Measurements from ENCODE around the gene TEX101.
"Not testable (repeated sequence)": the region's sequence is repeated elsewhere in the genome, so short reads cannot be mapped to it uniquely, and the experiment has no call there.

The TEX101 gene

GRCh38 chr19:43414554-43414953, at the start of gene TEX101:
Gene TEX101 (plus strand): TSS chr19:43414890. CDS start chr19:43415920, 1,030 bp downstream.
- H3K9me3 Mint-ChIP-seq: peaks cover 25% of the 10 kb centered on the region
- no peak within 1 kb of the TSS for H3K4me3 Mint-ChIP-seq
- H3K27ac Mint-ChIP-seq: no peak within 1 kb of the TSS
- no peaks in the 10 kb centered on the region for H3K36me3 Mint-ChIP-seq (ENCODE audit: low read depth)
- peaks cover 5% of the 10 kb centered on the region for H3K27me3 Mint-ChIP-seq (ENCODE audit: low read depth)
- no peaks in the 10 kb centered on the region for H3K4me1 Mint-ChIP-seq
- TF ChIP-seq CTCF (IDR thresholded peaks at IDR 0.05; ENCODE audit: unreplicated experiment in 3 of 3): no peak

- H3K27me3 Mint-ChIP-seq (ENCODE audit: low read depth); H3K36me3 Mint-ChIP-seq (ENCODE audit: low read depth); H3K4me3 Mint-ChIP-seq; H3K9me3 Mint-ChIP-seq; H3K27ac Mint-ChIP-seq; H3K4me1 Mint-ChIP-seq: not testable (repeated sequence)
These were observed 49.0 kb upstream of the TEX101 start for GRCh38 chr19:43365677-43366076.

- Mint-ChIP-seq H3K4me1 (no peaks in the 10 kb centered on the region), H3K36me3 (ENCODE audit: low read depth) (no peaks in the 10 kb centered on the region), H3K27ac (no peak overlapping the region)
These were observed 46.9 kb upstream of the TEX101 start for GRCh38 chr19:43367822-43368221.

GRCh38 chr19:43368897-43369296, 45.8 kb upstream of the TEX101 start:
- H3K4me3 Mint-ChIP-seq: not testable (repeated sequence)

More at GRCh38 chr19:43367822-43368221, 46.9 kb upstream of the TEX101 start:
- no peak for TF ChIP-seq CTCF (IDR thresholded peaks at IDR 0.05; ENCODE audit: unreplicated experiment in 3 of 3)
- Mint-ChIP-seq H3K4me3 (no peak overlapping the region), H3K27me3 (ENCODE audit: low read depth) (peaks cover 4% of the 10 kb centered on the region), H3K9me3 (peaks cover 5% of the 10 kb centered on the region)

GRCh38 chr19:43371909-43372308, 42.8 kb upstream of the TEX101 start:
- H3K4me1 Mint-ChIP-seq: no peaks in the 10 kb centered on the region
- H3K9me3 Mint-ChIP-seq: peaks cover 5% of the 10 kb centered on the region
- no peak overlapping the region for H3K4me3 Mint-ChIP-seq
- no peaks in the 10 kb centered on the region for H3K36me3 Mint-ChIP-seq (ENCODE audit: low read depth)
- H3K27me3 Mint-ChIP-seq (ENCODE audit: low read depth): no peaks in the 10 kb centered on the region
- TF ChIP-seq CTCF (IDR thresholded peaks at IDR 0.05; ENCODE audit: unreplicated experiment in 3 of 3): no peak
- no peak overlapping the region for H3K27ac Mint-ChIP-seq

More at GRCh38 chr19:43368897-43369296, 45.8 kb upstream of the TEX101 start:
- not testable (repeated sequence) for H3K27ac Mint-ChIP-seq; H3K9me3 Mint-ChIP-seq; H3K36me3 Mint-ChIP-seq (ENCODE audit: low read depth); H3K4me1 Mint-ChIP-seq; H3K27me3 Mint-ChIP-seq (ENCODE audit: low read depth)

- no peak overlapping the region for H3K4me3 Mint-ChIP-seq
- H3K4me1 Mint-ChIP-seq: no peaks in the 10 kb centered on the region
- peaks cover 5% of the 10 kb centered on the region for H3K9me3 Mint-ChIP-seq
- no peaks in the 10 kb centered on the region for H3K27me3 Mint-ChIP-seq (ENCODE audit: low read depth)
- H3K36me3 Mint-ChIP-seq (ENCODE audit: low read depth): no peaks in the 10 kb centered on the region
- no peak for TF ChIP-seq CTCF (IDR thresholded peaks at IDR 0.05; ENCODE audit: unreplicated experiment in 3 of 3)
- H3K27ac Mint-ChIP-seq: no peak overlapping the region
These were observed 42.2 kb upstream of the TEX101 start for GRCh38 chr19:43372462-43372861.

GRCh38 chr19:43377624-43378023, 37.1 kb upstream of the TEX101 start:
- H3K36me3 Mint-ChIP-seq (ENCODE audit: low read depth); H3K27ac Mint-ChIP-seq; H3K4me3 Mint-ChIP-seq; H3K27me3 Mint-ChIP-seq (ENCODE audit: low read depth); H3K4me1 Mint-ChIP-seq; H3K9me3 Mint-ChIP-seq: not testable (repeated sequence)

GRCh38 chr19:43380008-43380407, 34.7 kb upstream of the TEX101 start:
- no peaks in the 10 kb centered on the region for H3K9me3 Mint-ChIP-seq
- no peak for TF ChIP-seq CTCF (IDR thresholded peaks at IDR 0.05; ENCODE audit: unreplicated experiment in 3 of 3)
- no peaks in the 10 kb centered on the region for H3K36me3 Mint-ChIP-seq (ENCODE audit: low read depth)
- no peaks in the 10 kb centered on the region for H3K27me3 Mint-ChIP-seq (ENCODE audit: low read depth)
- H3K27ac Mint-ChIP-seq: no peak overlapping the region
- H3K4me1 Mint-ChIP-seq: no peaks in the 10 kb centered on the region
- no peak overlapping the region for H3K4me3 Mint-ChIP-seq
